NCI-H82 (cell line): ENCODE measurements around the gene SLC39A8.

Experiments used
- DNase-seq: peaks from one replicate; lab custom pipeline; 2025; lab: John Stamatoyannopoulos, UW

The SLC39A8 gene

DNA sequence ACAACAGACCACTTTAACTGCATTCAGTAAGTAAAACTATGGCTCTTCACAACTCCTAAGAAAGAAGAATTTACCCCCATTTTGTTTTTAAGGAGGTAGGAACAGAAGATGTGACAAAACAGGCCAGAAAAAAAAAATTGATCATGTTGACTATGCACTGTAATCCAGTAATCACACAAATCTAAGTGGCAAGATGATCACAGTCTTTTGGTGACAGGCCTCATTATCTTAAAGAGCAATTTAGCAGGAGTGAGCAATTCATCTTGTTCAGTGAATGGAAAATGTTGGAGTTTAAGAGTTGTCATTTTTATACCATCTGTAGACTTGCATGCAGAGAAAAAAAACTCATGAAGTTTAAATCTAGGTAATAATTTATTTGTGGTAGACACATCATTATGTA is 115.1 kb downstream of the SLC39A8 start:
- DNase-seq, result no peak

DNA sequence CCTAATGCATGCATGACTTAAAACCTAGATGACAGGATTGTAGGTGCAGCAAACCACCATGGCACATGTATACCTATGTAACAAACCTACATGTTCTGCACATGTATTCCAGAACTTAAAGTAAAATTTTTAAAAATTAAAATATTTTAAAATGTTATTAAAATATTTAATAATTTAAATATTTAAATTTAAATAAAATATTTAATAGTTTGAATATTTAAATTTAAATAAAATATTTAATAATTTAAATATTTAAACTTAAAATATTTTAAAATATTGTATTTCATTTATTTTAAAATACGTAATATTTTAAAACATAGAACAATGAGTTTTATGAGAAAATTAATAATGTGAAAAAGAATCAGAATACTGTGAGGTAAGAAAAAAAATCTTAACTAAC is 117.9 kb downstream of the SLC39A8 start:
- DNase-seq, result no peak

GRCh38 chr4:102223461-102223860 is 121.8 kb downstream of the SLC39A8 start:
- no peak for DNase-seq

- no peak for DNase-seq
Observed at GRCh38 chr4:102222838-102223409, 122.4 kb downstream of the SLC39A8 start.

- no peak for DNase-seq
Observed at GRCh38 chr4:102219129-102219528, 126.2 kb downstream of the SLC39A8 start.

DNA sequence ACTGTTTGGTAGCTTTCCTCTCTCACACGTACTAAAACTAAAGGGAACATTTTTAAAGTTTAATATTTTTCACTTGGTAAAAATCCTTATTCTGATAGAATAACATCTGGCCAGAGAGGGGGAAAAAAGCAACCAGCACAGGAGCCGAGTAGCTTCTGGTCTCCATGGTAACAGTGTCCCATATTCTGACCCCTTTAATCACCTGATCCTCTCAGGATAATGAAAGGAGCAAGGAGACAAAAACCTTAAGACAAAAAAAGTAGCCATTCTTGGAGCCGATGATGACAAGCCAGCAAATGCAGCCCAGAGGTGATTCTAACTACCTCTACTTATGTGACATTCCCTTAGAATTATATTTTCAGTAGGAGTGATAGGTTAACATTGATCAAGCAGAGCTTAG is 126.6 kb downstream of the SLC39A8 start:
- DNase-seq, result no peak

DNA sequence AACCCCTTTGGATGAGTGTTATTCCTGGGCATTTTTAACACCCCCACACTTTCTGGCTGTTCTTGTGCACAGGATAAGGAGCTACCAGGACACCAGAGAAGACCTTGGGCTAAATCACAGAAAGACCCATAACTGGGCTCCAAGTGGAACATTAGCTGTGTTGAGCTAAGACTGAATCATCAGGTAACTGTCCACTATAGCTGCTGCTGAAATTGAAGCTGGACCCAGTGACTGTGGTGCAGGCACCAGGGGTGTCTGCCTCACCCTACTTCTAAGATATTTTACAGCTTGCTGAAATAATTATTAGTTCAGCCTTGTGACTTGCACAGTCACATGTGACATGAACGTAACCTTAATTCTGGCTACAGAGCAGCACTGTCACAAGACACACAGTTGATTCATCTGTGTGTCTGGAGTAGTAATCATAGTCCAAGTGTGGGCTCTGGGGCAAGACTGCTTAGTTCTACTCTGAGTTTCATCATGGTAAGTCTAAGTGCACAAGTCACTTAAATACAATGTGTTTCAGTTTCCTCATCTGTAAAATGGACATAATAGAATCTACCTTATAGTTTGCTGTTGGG is 127.4 kb downstream of the SLC39A8 start:
- DNase-seq, result no peak

DNA sequence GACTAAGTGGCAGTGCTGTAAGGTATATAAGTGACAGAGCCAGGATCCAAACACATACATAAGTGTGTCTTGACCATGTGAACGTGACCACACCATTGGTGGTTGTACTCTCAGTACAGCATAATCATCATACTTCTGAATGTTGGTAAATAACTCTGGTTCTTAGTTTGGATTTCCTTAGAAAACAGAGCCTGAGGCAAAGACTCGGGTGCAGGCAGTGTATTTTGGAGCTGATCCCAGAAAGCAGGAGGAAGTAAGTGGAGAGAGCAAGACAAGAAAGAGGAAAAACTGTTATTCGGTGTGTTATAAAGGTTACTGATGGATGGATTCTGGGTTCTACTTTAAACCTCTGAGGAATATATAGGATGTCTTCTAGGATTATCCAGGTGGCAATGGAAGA is 127.9 kb downstream of the SLC39A8 start:
- DNase-seq, result no peak

DNA sequence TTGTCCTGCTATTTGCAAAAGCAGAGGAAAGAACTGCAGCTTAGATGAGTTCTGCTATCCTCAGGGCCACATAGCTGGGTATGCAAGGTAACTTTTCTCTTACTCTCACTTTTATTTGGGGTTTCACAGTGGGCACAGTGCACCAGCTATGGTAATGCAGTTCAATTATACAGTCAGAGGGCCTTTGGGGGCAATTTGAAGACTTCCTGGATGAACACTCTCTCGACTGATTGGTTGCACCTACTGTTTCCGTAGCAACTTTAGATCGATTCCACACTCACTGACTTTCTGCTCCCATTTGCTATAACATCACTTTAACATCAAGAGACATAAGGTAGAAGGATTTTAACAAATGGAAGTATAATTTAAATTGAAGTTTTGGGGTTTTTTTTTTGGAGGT is 128.6 kb downstream of the SLC39A8 start:
- DNase-seq, result no peak

DNA sequence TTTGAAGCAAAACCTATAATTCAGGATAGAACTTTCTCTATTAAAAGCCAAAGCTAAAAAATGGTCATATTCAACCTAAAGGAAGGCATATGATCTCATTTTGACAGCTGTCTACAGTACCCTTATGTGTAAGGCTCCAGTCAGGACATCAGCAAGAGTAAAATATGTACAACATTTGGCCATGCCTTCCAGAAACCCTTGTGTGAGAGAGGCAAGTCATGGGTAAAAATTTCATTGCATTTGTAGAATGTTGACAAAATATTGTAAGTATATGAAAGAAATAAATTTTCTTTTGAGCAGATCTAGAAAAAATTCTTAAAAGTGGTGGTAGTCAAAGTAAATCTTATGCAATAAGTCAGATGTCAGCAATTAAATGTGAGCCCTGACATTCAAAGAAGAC is 132.3 kb downstream of the SLC39A8 start:
- no peak for DNase-seq
